Amygdala (tissue), 56 donors: ENCODE results near the gene CP.

Source experiments
- DNase-seq, 56 donors: peaks; one replicate each; lab custom pipeline; 2025; lab: John Stamatoyannopoulos, UW

The CP gene

GRCh38 chr3:149188494-149188893 lies 33.1 kb downstream of the CP start:
- DNase-seq, result no peak

GRCh38 chr3:149186721-149187120 lies 34.9 kb downstream of the CP start:
- DNase-seq, result peak in 13 of 56 donors; percentile 0 to 51 (median 11)

GRCh38 chr3:149186219-149186618 lies 35.4 kb downstream of the CP start:
- no peak for DNase-seq

- no peak for DNase-seq
Measured at GRCh38 chr3:149181182-149181581, 40.4 kb downstream of the CP start.

- no peak for DNase-seq
Measured at GRCh38 chr3:149180057-149180573, 41.5 kb downstream of the CP start.

- no peak for DNase-seq
Measured at GRCh38 chr3:149179220-149179619, 42.4 kb downstream of the CP start.

- no peak for DNase-seq
Measured at GRCh38 chr3:149177122-149177521, 44.5 kb downstream of the CP start.

- no peak for DNase-seq
Measured at GRCh38 chr3:149174901-149175300, 46.7 kb downstream of the CP start.

- DNase-seq, result no peak
Measured at GRCh38 chr3:149170672-149171071, 51.0 kb downstream of the CP start.

- DNase-seq, result no peak
Measured at GRCh38 chr3:149167898-149168297, 53.7 kb downstream of the CP start.

- DNase-seq, result no peak
Measured at GRCh38 chr3:149163066-149163465, 58.6 kb downstream of the CP start.

GRCh38 chr3:149162007-149162406 lies 59.6 kb downstream of the CP start:
- DNase-seq, result no peak

- no peak for DNase-seq
Measured at GRCh38 chr3:149160754-149161300, 60.8 kb downstream of the CP start.

GRCh38 chr3:149153402-149153801 lies 68.2 kb downstream of the CP start:
- DNase-seq, result no peak

GRCh38 chr3:149152420-149152819 lies 69.2 kb downstream of the CP start:
- no peak for DNase-seq

GRCh38 chr3:149151843-149152242 lies 69.8 kb downstream of the CP start:
- peak in 3 of 56 donors; percentile 5 to 21 (median 6) for DNase-seq

GRCh38 chr3:149150436-149150835 lies 71.2 kb downstream of the CP start:
- DNase-seq, result no peak

GRCh38 chr3:149145974-149146373 lies 75.7 kb downstream of the CP start:
- peak in 1 of 56 donors; percentile 14 for DNase-seq

GRCh38 chr3:149145356-149145755 lies 76.3 kb downstream of the CP start:
- no peak for DNase-seq

GRCh38 chr3:149142682-149143081 lies 78.9 kb downstream of the CP start:
- DNase-seq, result no peak

GRCh38 chr3:149134575-149134974 lies 87.1 kb downstream of the CP start:
- DNase-seq, result no peak

- no peak for DNase-seq
Measured at GRCh38 chr3:149131589-149131988, 90.0 kb downstream of the CP start.
